ENCODE measurements around the gene SGPP2. TPM values are rescaled to one million over a fixed set of nuclear protein-coding genes. Genes with fewer than 3 reads are reported as not detected.

The SGPP2 gene
- total RNA-seq, 5 donors from 2014 or later (not counting 1 experiment from before 2014, with no cell fraction given) = 2.2 to 4.0 (median 3.3) TPM

DNA sequence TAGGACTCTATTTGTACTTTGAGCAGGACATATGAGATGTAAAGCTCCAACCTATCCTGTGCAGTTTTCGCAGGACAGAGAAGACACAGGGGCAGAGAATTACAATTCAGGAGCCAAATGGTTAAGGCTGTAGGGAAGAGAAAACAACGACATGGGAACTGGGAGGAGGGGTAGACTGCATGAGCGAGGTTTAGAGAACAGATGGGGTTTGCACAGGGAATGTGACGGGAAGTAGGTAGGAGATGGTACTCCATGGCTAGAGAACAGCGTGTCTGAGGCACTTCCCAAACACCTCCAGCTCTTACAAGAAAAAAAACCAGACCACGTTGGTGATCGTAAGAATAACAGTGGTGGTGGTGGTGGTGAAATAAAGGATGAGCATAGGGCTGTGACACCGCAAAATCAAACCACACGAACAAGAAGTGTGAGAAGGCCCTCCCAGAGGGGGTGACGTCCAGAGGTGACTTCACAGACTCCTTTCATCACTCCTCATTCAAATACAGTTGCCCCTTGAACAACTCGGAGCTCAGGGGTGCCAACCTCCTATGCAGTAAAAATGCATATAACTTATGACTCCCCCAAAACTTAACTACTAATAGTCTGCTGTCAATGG, 138.9 kb downstream of the SGPP2 start:
- H3K36me3 ChIP-seq (ENCODE audit: control insufficient read depth in 2 of 2, extremely low read depth in 1 of 2, insufficient read depth in 1 of 2, low read length in 1 of 2) = peaks cover 3 to 8% of the 10 kb centered on the region in 2 donors
- no peak overlapping the region for H3K27ac ChIP-seq (ENCODE audit: low read length)
- no peaks in the 10 kb centered on the region for H3K4me1 ChIP-seq (ENCODE audit: control insufficient read depth in 1 of 2, extremely low read depth in 1 of 2, insufficient read depth in 2 of 2, low read length in 2 of 2)
- Mint-ChIP-seq H3K4me3 (no peak overlapping the region), H3K27me3 (no peaks in the 10 kb centered on the region), H3K27ac (no peak overlapping the region), H3K36me3 (peaks cover 30% of the 10 kb centered on the region), H3K9me3 (no peaks in the 10 kb centered on the region), H3K4me1 (no peaks in the 10 kb centered on the region)
- ChIA-PET POLR2A (no interaction called here), CTCF (no interaction called here)
- DNase-seq = peak in 1 of 35 experiments; percentile 8
- H3K4me3 ChIP-seq (ENCODE audit: control insufficient read depth in 1 of 2, extremely low read depth in 1 of 2, low read length in 1 of 2) = no peak overlapping the region
- WGBS (ENCODE audit: insufficient coverage) = 100% methylated on average over 1 of the region's 11 CpGs
- no peak for ATAC-seq (replicated peaks in 1 of 4)
- no peaks in the 10 kb centered on the region for H3K27me3 ChIP-seq (replicated peaks in 1 of 2; ENCODE audit: control insufficient read depth in 2 of 2, extremely low read depth in 1 of 2, insufficient read depth in 2 of 2, low read length in 1 of 2)
- no peaks in the 10 kb centered on the region for H3K9me3 ChIP-seq

DNA sequence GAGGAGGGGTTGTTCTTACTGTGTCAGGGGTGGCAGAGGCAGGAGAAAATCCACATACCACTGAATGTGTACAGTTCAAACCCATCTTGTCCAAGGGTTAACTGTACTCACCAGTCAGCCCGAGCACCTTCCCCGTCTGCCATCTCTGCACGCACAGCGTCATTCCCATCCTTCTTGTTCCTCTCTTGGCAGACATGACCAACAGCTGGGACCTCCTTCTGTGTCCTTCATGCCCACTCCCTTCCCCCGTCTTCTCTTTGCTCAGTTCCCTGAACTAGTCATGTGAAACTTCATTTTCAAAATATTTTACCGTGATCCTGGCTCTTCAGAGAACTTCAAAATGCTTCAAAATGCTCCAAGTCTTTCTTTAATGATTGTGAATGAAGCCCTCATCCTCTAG, 139.6 kb downstream of the SGPP2 start:
- WGBS (ENCODE audit: insufficient coverage) = 96% methylated on average over 4 of the region's 6 CpGs
- H3K9me3 Mint-ChIP-seq = no peaks in the 10 kb centered on the region
- no peaks in the 10 kb centered on the region for H3K4me1 Mint-ChIP-seq
- Histone ChIP-seq H3K4me3 (ENCODE audit: control insufficient read depth in 1 of 2, extremely low read depth in 1 of 2, low read length in 1 of 2) (no peak overlapping the region), H3K27ac (ENCODE audit: low read length) (no peak overlapping the region), H3K36me3 (ENCODE audit: control insufficient read depth in 2 of 2, extremely low read depth in 1 of 2, insufficient read depth in 1 of 2, low read length in 1 of 2) (peaks cover 5 to 10% of the 10 kb centered on the region in 2 donors), H3K4me1 (ENCODE audit: control insufficient read depth in 1 of 2, extremely low read depth in 1 of 2, insufficient read depth in 2 of 2, low read length in 2 of 2) (no peaks in the 10 kb centered on the region), H3K9me3 (no peaks in the 10 kb centered on the region), H3K27me3 (replicated peaks in 1 of 2; ENCODE audit: control insufficient read depth in 2 of 2, extremely low read depth in 1 of 2, insufficient read depth in 2 of 2, low read length in 1 of 2) (no peaks in the 10 kb centered on the region)
- DNase-seq (no peak), ATAC-seq (replicated peaks in 1 of 4) (no peak)
- CTCF ChIA-PET = no interaction called here
- no peak overlapping the region for H3K27ac Mint-ChIP-seq
- no peaks in the 10 kb centered on the region for H3K27me3 Mint-ChIP-seq
- POLR2A ChIA-PET = no interaction called here
- peaks cover 30% of the 10 kb centered on the region for H3K36me3 Mint-ChIP-seq
- no peak overlapping the region for H3K4me3 Mint-ChIP-seq

DNA sequence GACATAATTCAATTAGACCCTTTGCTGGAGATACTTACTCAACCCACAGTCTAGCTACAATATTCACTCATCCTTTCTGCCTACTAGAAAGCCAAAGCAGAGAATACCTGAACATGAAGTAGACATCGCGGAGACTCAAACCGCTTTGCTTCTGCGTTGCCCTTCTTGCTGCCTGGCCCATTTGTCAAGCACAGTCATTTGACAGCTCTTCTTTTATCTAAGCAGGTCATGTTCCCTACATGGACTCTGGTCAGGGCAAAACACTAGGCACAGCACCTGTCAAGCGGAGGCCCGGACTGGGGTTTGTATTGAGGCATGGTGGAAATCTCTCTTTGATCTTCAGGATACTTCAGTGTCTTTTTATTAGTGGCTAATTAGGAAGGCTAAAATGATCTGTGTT, 141.9 kb downstream of the SGPP2 start:
- H3K27ac ChIP-seq (ENCODE audit: low read length) = no peak overlapping the region
- Mint-ChIP-seq H3K27ac (no peak overlapping the region), H3K36me3 (peaks cover 45% of the 10 kb centered on the region), H3K27me3 (no peaks in the 10 kb centered on the region), H3K4me3 (no peak overlapping the region), H3K4me1 (no peaks in the 10 kb centered on the region), H3K9me3 (no peaks in the 10 kb centered on the region)
- no peaks in the 10 kb centered on the region for H3K4me1 ChIP-seq (ENCODE audit: control insufficient read depth in 1 of 2, extremely low read depth in 1 of 2, insufficient read depth in 2 of 2, low read length in 2 of 2)
- ATAC-seq (replicated peaks in 1 of 4) (no peak), DNase-seq (no peak)
- ChIA-PET CTCF (no interaction called here), POLR2A (interaction anchor here in 1 of 2 donors (0.6 kb wide), 1 partner anchor 142 kb away, joined by 6 read pairs; no protein-coding TSS in a partner anchor)
- no peak overlapping the region for H3K4me3 ChIP-seq (ENCODE audit: control insufficient read depth in 1 of 2, extremely low read depth in 1 of 2, low read length in 1 of 2)
- WGBS (ENCODE audit: insufficient coverage) = 97% methylated on average over 6 of the region's 6 CpGs
- peaks cover 7 to 16% of the 10 kb centered on the region in 2 donors for H3K36me3 ChIP-seq (ENCODE audit: control insufficient read depth in 2 of 2, extremely low read depth in 1 of 2, insufficient read depth in 1 of 2, low read length in 1 of 2)
- H3K9me3 ChIP-seq = no peaks in the 10 kb centered on the region
- H3K27me3 ChIP-seq (replicated peaks in 1 of 2; ENCODE audit: control insufficient read depth in 2 of 2, extremely low read depth in 1 of 2, insufficient read depth in 2 of 2, low read length in 1 of 2) = no peaks in the 10 kb centered on the region

DNA sequence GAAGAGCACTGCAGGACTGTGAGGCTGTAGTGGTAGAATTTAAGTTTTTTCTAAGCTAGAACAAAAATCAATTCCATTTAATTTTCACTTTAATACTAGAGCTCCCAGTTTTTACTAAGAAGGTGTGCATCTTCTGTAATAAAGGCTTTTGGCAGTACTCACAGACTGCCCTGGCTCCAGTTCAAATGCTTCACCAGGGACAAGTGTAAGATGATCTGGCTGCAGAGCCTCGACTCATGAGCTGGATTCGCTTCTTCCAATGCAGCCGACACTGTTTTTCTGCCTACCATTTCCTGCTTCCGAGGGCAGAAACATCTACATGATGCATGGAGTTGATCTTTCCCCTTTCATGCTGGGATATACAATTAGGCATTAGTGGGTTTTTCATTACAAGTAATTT, 144.5 kb downstream of the SGPP2 start:
- DNase-seq (no peak), ATAC-seq (replicated peaks in 1 of 4) (no peak)
- H3K27ac ChIP-seq (ENCODE audit: low read length) = no peak overlapping the region
- POLR2A ChIA-PET = no interaction called here
- Mint-ChIP-seq H3K9me3 (no peaks in the 10 kb centered on the region), H3K36me3 (peaks cover 58% of the 10 kb centered on the region), H3K27ac (no peak overlapping the region), H3K4me3 (no peak overlapping the region), H3K4me1 (peaks cover 0 to 1% (median 0%) of the 10 kb centered on the region in 3 donors), H3K27me3 (no peaks in the 10 kb centered on the region)
- H3K4me3 ChIP-seq (ENCODE audit: control insufficient read depth in 1 of 2, extremely low read depth in 1 of 2, low read length in 1 of 2) = no peak overlapping the region
- H3K36me3 ChIP-seq (ENCODE audit: control insufficient read depth in 2 of 2, extremely low read depth in 1 of 2, insufficient read depth in 1 of 2, low read length in 1 of 2) = peaks cover 10 to 21% of the 10 kb centered on the region in 2 donors
- no peaks in the 10 kb centered on the region for H3K27me3 ChIP-seq (replicated peaks in 1 of 2; ENCODE audit: control insufficient read depth in 2 of 2, extremely low read depth in 1 of 2, insufficient read depth in 2 of 2, low read length in 1 of 2)
- WGBS (ENCODE audit: insufficient coverage) = 92% methylated on average over 2 of the region's 4 CpGs
- H3K9me3 ChIP-seq = no peaks in the 10 kb centered on the region
- CTCF ChIA-PET = no interaction called here
- H3K4me1 ChIP-seq (ENCODE audit: control insufficient read depth in 1 of 2, extremely low read depth in 1 of 2, insufficient read depth in 2 of 2, low read length in 2 of 2) = no peaks in the 10 kb centered on the region

DNA sequence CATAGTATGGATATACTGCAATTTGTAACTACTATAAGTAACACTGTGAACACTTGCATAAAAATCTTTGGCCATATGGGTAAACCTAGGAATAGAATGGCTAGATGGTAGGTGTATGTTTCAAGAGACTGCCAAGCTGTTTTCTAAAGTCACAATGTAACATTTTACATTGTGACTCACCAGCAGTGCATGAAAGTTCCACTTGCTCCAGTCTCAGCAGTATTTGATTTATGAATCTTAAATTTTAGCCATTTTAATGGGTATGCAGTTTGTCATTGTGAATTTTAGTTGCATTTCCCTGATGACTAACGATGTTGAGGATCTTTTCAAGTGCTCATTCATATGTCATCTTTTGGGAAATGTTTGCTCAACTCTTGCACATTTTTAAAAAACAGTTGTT, 145.5 kb downstream of the SGPP2 start:
- H3K4me3 ChIP-seq (ENCODE audit: control insufficient read depth in 1 of 2, extremely low read depth in 1 of 2, low read length in 1 of 2) = no peak overlapping the region
- WGBS (ENCODE audit: insufficient coverage) = no CpG with 5 or more reads among the region's 1 CpG
- peaks cover 0 to 7% (median 4%) of the 10 kb centered on the region in 3 donors for H3K4me1 Mint-ChIP-seq
- CTCF ChIA-PET = no interaction called here
- ATAC-seq (replicated peaks in 1 of 4) (no peak), DNase-seq (no peak)
- H3K27ac ChIP-seq (ENCODE audit: low read length) = no peak overlapping the region
- H3K27ac Mint-ChIP-seq = peak overlapping the region in 1 of 2 donors; percentile 35
- no peaks in the 10 kb centered on the region for H3K27me3 Mint-ChIP-seq
- H3K36me3 ChIP-seq (ENCODE audit: control insufficient read depth in 2 of 2, extremely low read depth in 1 of 2, insufficient read depth in 1 of 2, low read length in 1 of 2) = peaks cover 8 to 21% of the 10 kb centered on the region in 2 donors
- POLR2A ChIA-PET = interaction anchor here (0.6 kb wide), 2 partner anchors 27 to 256 kb away, joined by 3 read pairs; no protein-coding TSS in a partner anchor
- no peaks in the 10 kb centered on the region for H3K27me3 ChIP-seq (replicated peaks in 1 of 2; ENCODE audit: control insufficient read depth in 2 of 2, extremely low read depth in 1 of 2, insufficient read depth in 2 of 2, low read length in 1 of 2)
- H3K9me3 ChIP-seq = no peaks in the 10 kb centered on the region
- H3K4me1 ChIP-seq (ENCODE audit: control insufficient read depth in 1 of 2, extremely low read depth in 1 of 2, insufficient read depth in 2 of 2, low read length in 2 of 2) = no peaks in the 10 kb centered on the region
- H3K9me3 Mint-ChIP-seq = no peaks in the 10 kb centered on the region
- no peak overlapping the region for H3K4me3 Mint-ChIP-seq
- H3K36me3 Mint-ChIP-seq = peaks cover 63% of the 10 kb centered on the region

DNA sequence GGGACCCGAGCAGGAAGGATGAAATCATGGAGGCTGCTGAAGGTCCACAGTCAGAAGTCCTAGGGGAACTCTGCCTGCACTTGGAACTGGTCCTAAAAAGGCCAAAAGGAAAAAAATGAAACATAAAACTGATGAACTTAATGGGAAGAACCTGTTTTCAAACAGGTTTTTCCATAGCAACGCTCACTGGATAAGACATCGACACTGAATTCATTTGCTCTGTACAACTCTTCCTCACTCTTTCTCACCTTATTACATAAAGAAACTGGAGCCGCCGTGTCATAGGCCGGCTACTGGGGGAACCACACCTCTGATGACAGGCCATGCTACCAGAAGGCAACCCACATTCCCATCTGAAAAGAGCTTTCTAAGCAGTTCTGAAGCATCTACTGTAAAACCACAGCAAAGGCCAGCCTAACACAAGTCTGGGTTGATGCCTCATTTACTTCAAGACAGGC, 147.9 kb downstream of the SGPP2 start:
- H3K4me1 Mint-ChIP-seq = peaks cover 0 to 7% (median 4%) of the 10 kb centered on the region in 3 donors
- H3K27ac Mint-ChIP-seq = peak overlapping the region in 1 of 2 donors; percentile 41
- Histone ChIP-seq H3K36me3 (ENCODE audit: control insufficient read depth in 2 of 2, extremely low read depth in 1 of 2, insufficient read depth in 1 of 2, low read length in 1 of 2) (peaks cover 8 to 19% of the 10 kb centered on the region in 2 donors), H3K4me1 (ENCODE audit: control insufficient read depth in 1 of 2, extremely low read depth in 1 of 2, insufficient read depth in 2 of 2, low read length in 2 of 2) (no peaks in the 10 kb centered on the region), H3K9me3 (no peaks in the 10 kb centered on the region), H3K27ac (ENCODE audit: low read length) (no peak overlapping the region), H3K27me3 (replicated peaks in 1 of 2; ENCODE audit: control insufficient read depth in 2 of 2, extremely low read depth in 1 of 2, insufficient read depth in 2 of 2, low read length in 1 of 2) (no peaks in the 10 kb centered on the region), H3K4me3 (ENCODE audit: control insufficient read depth in 1 of 2, extremely low read depth in 1 of 2, low read length in 1 of 2) (no peak overlapping the region)
- ATAC-seq (replicated peaks in 1 of 4) (no peak), DNase-seq (no peak)
- 92% methylated on average over 6 of the region's 6 CpGs for WGBS (ENCODE audit: insufficient coverage)
- H3K27me3 Mint-ChIP-seq = no peaks in the 10 kb centered on the region
- CTCF ChIA-PET = no interaction called here
- no peak overlapping the region for H3K4me3 Mint-ChIP-seq
- POLR2A ChIA-PET = no interaction called here
- H3K9me3 Mint-ChIP-seq = no peaks in the 10 kb centered on the region
- peaks cover 45% of the 10 kb centered on the region for H3K36me3 Mint-ChIP-seq
